ENCODE measurements around the gene ELAVL4. TPM values are rescaled to one million over a fixed set of nuclear protein-coding genes. Genes with fewer than 3 reads are reported as not detected.

Gene ELAVL4
- total RNA-seq = not detected in 2 replicates

DNA sequence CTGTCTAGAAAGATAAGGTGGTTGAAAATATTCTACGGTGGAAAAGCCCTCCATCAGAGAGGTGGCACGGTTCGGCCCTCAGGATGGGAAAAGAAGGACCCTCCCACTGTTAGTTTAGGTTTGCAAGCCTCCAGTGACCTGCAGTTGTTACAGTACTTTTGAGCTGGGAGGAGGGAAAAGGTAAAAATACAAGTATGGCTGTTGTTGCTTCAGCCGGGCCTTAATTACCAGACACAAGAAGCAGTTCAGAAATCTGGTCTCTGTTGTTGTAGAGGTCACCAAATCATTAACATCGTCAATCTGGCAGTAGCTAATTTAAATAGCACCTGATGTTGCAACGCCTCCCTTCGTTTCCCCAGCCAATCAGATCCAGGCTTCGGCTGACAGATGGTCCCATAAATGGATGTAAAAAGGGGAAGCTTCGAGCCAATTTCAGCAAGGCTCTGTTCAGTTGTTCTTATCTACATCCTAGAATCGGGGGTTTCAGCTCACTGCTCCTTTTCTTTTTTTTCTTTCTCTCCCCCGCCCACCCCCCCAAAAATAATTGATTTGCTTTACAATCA is at the start of gene ELAVL4:
Gene ELAVL4 (plus strand): TSS at position 424 of the 563 bp plus-strand sequence. CDS start 270 bp downstream, outside the sequence.

Other genes starting within 250 kb of the ELAVL4 start
- gene AGBL4, start 85.0 kb upstream of the ELAVL4 start, total RNA-seq = not detected in 2 replicates